MM.1S (cell line): ENCODE results near the gene PMAIP1.

ENCODE experiments used
- DNase-seq: peaks from one replicate; pipeline ENCODE4 v3.0.0-alpha.2; 2015
- H2AFZ ChIP-seq: fragments of 300-600 bp; sonication (generic); 2 replicates; pipeline ENCODE4 v1.6.0; 2016; ENCODE audit warnings: antibody characterized with exemption, low read length
- H3F3A ChIP-seq: fragments of 300-600 bp; sonication (generic); 2 replicates; pipeline ENCODE4 v1.6.1; 2016; ENCODE audit warnings: mild to moderate bottlenecking, antibody characterized with exemption, low read length, moderate library complexity, mixed read lengths; ENCODE audit not compliant: insufficient read depth
- H3K27ac ChIP-seq: fragments of 300-600 bp; sonication (generic); 2 replicates; pipeline ENCODE4 v1.5.1; 2016; ENCODE audit warnings: mild to moderate bottlenecking, low read length
- H3K27me3 ChIP-seq: fragments of 300-600 bp; sonication (generic); replicated peaks from 2 replicates; pipeline ENCODE4 v1.6.0; 2016; ENCODE audit warnings: low read length; ENCODE audit not compliant: insufficient read depth
- H3K36me3 ChIP-seq: fragments of 300-600 bp; sonication (generic); replicated peaks from 2 replicates; pipeline ENCODE4 v1.6.1; 2016; ENCODE audit warnings: mild to moderate bottlenecking, low read length, mixed read lengths; ENCODE audit not compliant: insufficient read depth
- H3K4me1 ChIP-seq: fragments of 300-600 bp; sonication (generic); 2 replicates; pipeline ENCODE4 v1.6.1; 2016; ENCODE audit warnings: low read length, mixed read lengths
- H3K4me2 ChIP-seq: fragments of 300-600 bp; sonication (generic); 2 replicates; pipeline ENCODE4 v1.6.0; 2016; ENCODE audit warnings: low read depth, low read length
- H3K4me3 ChIP-seq: fragments of 300-600 bp; sonication (generic); 2 replicates; pipeline ENCODE4 v1.5.1; 2016; ENCODE audit warnings: low read length, mixed read lengths
- H3K79me2 ChIP-seq: fragments of 300-600 bp; sonication (generic); 2 replicates; pipeline ENCODE4 v1.6.1; 2016; ENCODE audit warnings: mixed run types, low read length, mixed read lengths
- H3K9ac ChIP-seq: fragments of 300-600 bp; sonication (generic); 2 replicates; pipeline ENCODE4 v1.6.1; 2016; ENCODE audit warnings: low read length, mixed read lengths
- H3K9me2 ChIP-seq: fragments of 300-600 bp; sonication (generic); replicated peaks from 2 replicates; pipeline ENCODE4 v1.6.1; 2016; ENCODE audit warnings: mild to moderate bottlenecking, low read length, mixed read lengths; ENCODE audit not compliant: insufficient read depth
- H3K9me3 ChIP-seq: fragments of 300-600 bp; sonication (generic); replicated peaks from 2 replicates; pipeline ENCODE4 v1.6.1; 2016; ENCODE audit warnings: mild to moderate bottlenecking, low read length, mixed read lengths; ENCODE audit not compliant: insufficient read depth
- H4K20me1 ChIP-seq: fragments of 300-600 bp; sonication (generic); 2 replicates; pipeline ENCODE4 v1.6.1; 2016; ENCODE audit warnings: mild to moderate bottlenecking, low read length, moderate library complexity, mixed read lengths; ENCODE audit not compliant: insufficient read depth
- CTCF ChIP-seq: fragments of 300-600 bp; sonication (generic); IDR thresholded peaks from 2 replicates; pipeline ENCODE4 v1.5.1; 2016; ENCODE audit warnings: antibody characterized with exemption, low read length, mixed read lengths
- EZH2 ChIP-seq: fragments of 300-600 bp; sonication (generic); optimal IDR thresholded peaks from 2 replicates; pipeline ENCODE3; 2017; ENCODE audit warnings: low read depth, mild to moderate bottlenecking, antibody characterized with exemption, low read length, mixed read lengths
- EZH2phosphoT487 ChIP-seq: fragments of 300-600 bp; sonication (generic); IDR thresholded peaks from 2 replicates; pipeline ENCODE4 v1.6.1; 2018; ENCODE audit warnings: antibody characterized with exemption, low read length

PMAIP1 gene

GRCh38 chr18:59938676-59939075, 38.9 kb downstream of the PMAIP1 start:
- Histone ChIP-seq H3K27ac (no peak overlapping the region), H3K36me3 (no peaks in the 10 kb centered on the region), H3K4me2 (no peak overlapping the region), H3K79me2 (no peaks in the 10 kb centered on the region), H4K20me1 (no peaks in the 10 kb centered on the region), H2AFZ (no peak overlapping the region), H3K27me3 (no peaks in the 10 kb centered on the region), H3K9me2 (no peaks in the 10 kb centered on the region), H3K4me1 (no peaks in the 10 kb centered on the region), H3K9me3 (no peaks in the 10 kb centered on the region), H3F3A (no peaks in the 10 kb centered on the region), H3K9ac (no peak overlapping the region), H3K4me3 (no peak overlapping the region)
- no peak for TF ChIP-seq EZH2
- no peak for TF ChIP-seq EZH2phosphoT487
- TF ChIP-seq CTCF = no peak
- DNase-seq = no peak

- H3K4me1 ChIP-seq = no peaks in the 10 kb centered on the region
- H3K9me2 ChIP-seq = no peaks in the 10 kb centered on the region
- TF ChIP-seq EZH2phosphoT487 (no peak), CTCF (no peak), EZH2 (no peak)
- no peaks in the 10 kb centered on the region for H3K79me2 ChIP-seq
- H2AFZ ChIP-seq = no peak overlapping the region
- H4K20me1 ChIP-seq = no peaks in the 10 kb centered on the region
- no peaks in the 10 kb centered on the region for H3F3A ChIP-seq
- H3K9ac ChIP-seq = no peak overlapping the region
- DNase-seq = no peak
- no peaks in the 10 kb centered on the region for H3K36me3 ChIP-seq
- H3K4me3 ChIP-seq = no peak overlapping the region
- no peaks in the 10 kb centered on the region for H3K9me3 ChIP-seq
- H3K27ac ChIP-seq = no peak overlapping the region
- no peaks in the 10 kb centered on the region for H3K27me3 ChIP-seq
- no peak overlapping the region for H3K4me2 ChIP-seq
Observed at GRCh38 chr18:59939127-59939526, 39.3 kb downstream of the PMAIP1 start.

- Histone ChIP-seq H3K9ac (no peak overlapping the region), H3K27ac (no peak overlapping the region), H3K9me2 (no peaks in the 10 kb centered on the region), H3K4me1 (no peaks in the 10 kb centered on the region), H3K9me3 (no peaks in the 10 kb centered on the region), H4K20me1 (no peaks in the 10 kb centered on the region), H3K36me3 (no peaks in the 10 kb centered on the region), H3K4me3 (no peak overlapping the region), H2AFZ (no peak overlapping the region), H3K79me2 (no peaks in the 10 kb centered on the region), H3F3A (no peaks in the 10 kb centered on the region), H3K27me3 (no peaks in the 10 kb centered on the region), H3K4me2 (no peak overlapping the region)
- DNase-seq = no peak
- TF ChIP-seq CTCF (no peak), EZH2 (no peak), EZH2phosphoT487 (no peak)
Observed at GRCh38 chr18:59940068-59940467, 40.3 kb downstream of the PMAIP1 start.

GRCh38 chr18:59941331-59941730, 41.5 kb downstream of the PMAIP1 start:
- TF ChIP-seq EZH2 (no peak), CTCF (no peak), EZH2phosphoT487 (no peak)
- Histone ChIP-seq H3K36me3 (no peaks in the 10 kb centered on the region), H4K20me1 (no peaks in the 10 kb centered on the region), H2AFZ (no peak overlapping the region), H3K4me2 (no peak overlapping the region), H3K27ac (no peak overlapping the region), H3K27me3 (no peaks in the 10 kb centered on the region), H3F3A (no peaks in the 10 kb centered on the region), H3K9me3 (no peaks in the 10 kb centered on the region), H3K4me1 (no peaks in the 10 kb centered on the region), H3K79me2 (no peaks in the 10 kb centered on the region), H3K9me2 (no peaks in the 10 kb centered on the region), H3K9ac (no peak overlapping the region), H3K4me3 (no peak overlapping the region)
- no peak for DNase-seq
